Duodenal mucosa (tissue), 2 donors: ENCODE measurements around the gene XRCC1.

Source experiments
- H3K27ac ChIP-seq: one replicate; pipeline ENCODE4 v1.7.0; 2013; ENCODE audit warnings: low read depth, low read length
- H3K27me3 ChIP-seq, 2 donors: one replicate each; pipeline ENCODE4 v1.7.0; 2013; ENCODE audit warnings: low read length in 2 of 2, control low read depth in 1 of 2; ENCODE audit not compliant: insufficient read depth in 2 of 2, control insufficient read depth in 1 of 2
- H3K36me3 ChIP-seq, 2 donors: one replicate each; pipeline ENCODE4 v1.7.0; 2013; ENCODE audit warnings: low read length in 2 of 2, control low read depth in 1 of 2; ENCODE audit not compliant: insufficient read depth in 2 of 2, control insufficient read depth in 1 of 2
- H3K4me1 ChIP-seq, 2 donors: one replicate each; pipeline ENCODE4 v1.7.0; 2013; ENCODE audit warnings: low read length in 2 of 2, control low read depth in 1 of 2; ENCODE audit not compliant: insufficient read depth in 2 of 2, control insufficient read depth in 1 of 2
- H3K4me3 ChIP-seq, 2 donors: one replicate each; pipeline ENCODE4 v1.7.0; 2013; ENCODE audit warnings: low read length in 2 of 2, low read depth in 1 of 2
- H3K9ac ChIP-seq, 2 donors: one replicate each; pipeline ENCODE4 v1.7.0; 2013; ENCODE audit warnings: low read length in 2 of 2, low read depth in 1 of 2
- H3K9me3 ChIP-seq, 2 donors: one replicate each; pipeline ENCODE4 v1.7.0; 2013; ENCODE audit warnings: low read length in 2 of 2, control low read depth in 1 of 2; ENCODE audit not compliant: control insufficient read depth in 1 of 2

XRCC1 gene

DNA sequence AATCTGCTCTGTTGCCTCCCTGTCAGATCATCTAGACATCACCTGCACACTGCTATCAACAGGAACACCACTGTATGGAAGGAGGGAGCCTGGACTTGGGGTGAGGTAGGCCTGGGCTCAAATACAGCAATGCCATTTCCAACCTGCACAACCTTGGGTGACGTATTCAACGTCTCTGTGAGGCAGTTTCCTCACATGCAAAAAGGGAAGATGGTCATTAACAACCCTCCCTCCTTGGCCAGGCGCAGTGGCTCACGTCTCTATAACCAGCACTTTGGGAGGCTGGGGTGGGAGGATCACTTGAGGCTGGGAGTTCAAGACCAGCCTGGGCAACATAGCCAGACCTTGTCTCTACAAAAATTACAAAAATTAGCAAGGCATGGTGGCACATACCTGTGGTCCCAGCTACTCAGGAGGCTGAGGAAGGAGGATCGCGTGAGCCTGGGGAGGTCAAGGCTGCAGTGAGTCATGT, 13.1 kb downstream of the XRCC1 start:
- peaks cover 9 to 26% of the 10 kb centered on the region in 2 donors for H3K36me3 ChIP-seq
- H3K27ac ChIP-seq = no peak overlapping the region
- H3K9me3 ChIP-seq = no peaks in the 10 kb centered on the region
- H3K9ac ChIP-seq = no peak overlapping the region
- no peak overlapping the region for H3K4me3 ChIP-seq
- H3K27me3 ChIP-seq = no peaks in the 10 kb centered on the region
- H3K4me1 ChIP-seq = peaks cover 0 to 13% of the 10 kb centered on the region in 2 donors

DNA sequence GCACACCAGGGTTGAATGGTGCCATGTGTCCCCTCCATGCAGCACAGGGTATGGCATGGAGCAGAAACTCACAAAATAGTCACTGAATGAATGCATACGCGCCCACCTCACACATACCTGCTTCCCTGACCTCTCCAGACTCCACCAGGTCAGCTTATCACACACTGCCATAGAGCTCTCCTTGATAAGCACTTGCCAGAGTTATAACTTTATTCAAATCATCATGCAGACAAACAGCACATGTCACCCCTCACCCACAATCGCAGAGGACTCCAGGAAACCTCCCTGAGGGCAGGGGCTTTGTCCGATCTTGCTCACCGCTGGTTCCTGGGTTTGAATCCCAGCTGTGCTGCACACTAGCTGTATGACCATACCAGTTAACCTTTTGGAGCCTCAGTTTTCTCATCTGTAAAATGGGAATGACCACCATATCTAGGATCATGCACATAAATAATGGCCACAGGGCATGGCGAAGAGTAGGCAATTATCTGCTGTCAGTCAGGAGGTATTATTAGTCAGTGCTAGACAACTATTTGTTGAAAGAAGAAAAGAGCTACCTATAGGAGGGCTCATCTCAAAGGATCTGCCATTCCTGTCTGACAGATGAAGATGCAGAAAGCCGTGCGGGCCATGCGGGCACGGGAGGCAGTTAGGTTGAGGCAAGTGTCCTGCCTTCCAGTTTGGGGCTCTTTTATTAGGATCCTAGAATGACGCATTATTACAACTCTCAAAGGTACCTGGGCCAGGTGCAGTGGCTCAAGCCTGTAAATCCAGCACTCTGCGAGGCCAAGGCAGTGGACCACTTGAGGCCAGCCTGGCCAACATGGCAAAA, 14.0 kb downstream of the XRCC1 start:
- Histone ChIP-seq H3K9ac (no peak overlapping the region), H3K27ac (no peak overlapping the region)

DNA sequence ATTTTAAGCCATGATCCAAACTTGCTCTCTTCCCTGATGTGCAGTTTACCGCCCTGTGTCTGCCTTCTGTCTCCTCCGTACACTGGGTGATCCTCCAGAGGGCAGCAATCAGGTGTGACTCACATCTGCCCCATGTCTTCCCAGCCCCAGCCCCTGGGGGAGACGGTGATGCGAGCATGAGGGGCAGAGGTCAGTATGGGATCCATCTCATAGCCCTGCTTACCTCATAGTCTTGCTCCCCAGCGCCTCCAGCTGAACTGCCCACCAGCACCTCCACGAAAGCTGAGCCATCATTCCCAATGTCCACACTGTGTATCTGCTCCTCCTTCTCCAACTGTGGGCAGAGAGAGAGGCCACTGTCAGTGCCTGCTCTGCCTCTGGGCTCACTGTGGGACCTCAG, 14.6 kb downstream of the XRCC1 start:
- no peaks in the 10 kb centered on the region for H3K9me3 ChIP-seq
- H3K4me3 ChIP-seq = no peak overlapping the region
- H3K36me3 ChIP-seq = peaks cover 9 to 26% of the 10 kb centered on the region in 2 donors
- no peaks in the 10 kb centered on the region for H3K27me3 ChIP-seq
- H3K9ac ChIP-seq = no peak overlapping the region
- peaks cover 0 to 13% of the 10 kb centered on the region in 2 donors for H3K4me1 ChIP-seq
- H3K27ac ChIP-seq = no peak overlapping the region

More for the DNA sequence above, 14.0 kb downstream of the XRCC1 start:
- peaks cover 0 to 13% of the 10 kb centered on the region in 2 donors for H3K4me1 ChIP-seq
- H3K27me3 ChIP-seq = no peaks in the 10 kb centered on the region
- no peak overlapping the region for H3K4me3 ChIP-seq
- H3K36me3 ChIP-seq = peaks cover 9 to 26% of the 10 kb centered on the region in 2 donors
- no peaks in the 10 kb centered on the region for H3K9me3 ChIP-seq

DNA sequence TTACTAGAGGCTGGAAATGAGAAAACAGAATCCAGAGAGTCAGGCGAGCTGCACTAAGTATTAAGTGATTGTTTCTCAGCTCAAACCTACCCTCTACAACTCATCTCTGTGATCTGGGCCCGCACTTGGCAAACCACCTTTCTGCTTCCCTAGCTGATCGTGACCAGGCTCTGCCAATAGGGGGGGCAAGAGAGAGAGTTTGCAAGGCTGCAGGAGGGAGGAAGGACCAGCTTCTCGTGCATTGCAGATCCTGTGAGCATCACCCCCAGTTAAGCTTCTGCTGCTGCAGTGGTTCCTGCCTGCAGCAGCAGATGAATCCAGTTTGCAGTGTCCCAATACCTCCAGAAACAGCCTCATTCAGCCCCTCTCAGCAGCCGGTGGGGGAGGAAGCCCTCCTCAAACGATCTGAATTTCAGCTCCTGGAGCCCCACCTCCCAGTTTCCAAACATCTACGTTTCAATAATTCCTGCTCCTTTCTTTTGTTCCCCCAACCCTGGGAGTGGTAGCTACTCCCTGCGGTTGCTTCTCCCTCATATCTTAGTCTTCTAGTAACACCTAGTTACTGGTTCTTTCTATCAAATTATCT, 20.0 kb downstream of the XRCC1 start:
- H3K27me3 ChIP-seq = no peaks in the 10 kb centered on the region
- no peaks in the 10 kb centered on the region for H3K9me3 ChIP-seq
- no peak overlapping the region for H3K9ac ChIP-seq
- H3K4me3 ChIP-seq = no peak overlapping the region
- H3K36me3 ChIP-seq = peaks cover 10 to 45% of the 10 kb centered on the region in 2 donors
- H3K27ac ChIP-seq = no peak overlapping the region
- no peaks in the 10 kb centered on the region for H3K4me1 ChIP-seq

DNA sequence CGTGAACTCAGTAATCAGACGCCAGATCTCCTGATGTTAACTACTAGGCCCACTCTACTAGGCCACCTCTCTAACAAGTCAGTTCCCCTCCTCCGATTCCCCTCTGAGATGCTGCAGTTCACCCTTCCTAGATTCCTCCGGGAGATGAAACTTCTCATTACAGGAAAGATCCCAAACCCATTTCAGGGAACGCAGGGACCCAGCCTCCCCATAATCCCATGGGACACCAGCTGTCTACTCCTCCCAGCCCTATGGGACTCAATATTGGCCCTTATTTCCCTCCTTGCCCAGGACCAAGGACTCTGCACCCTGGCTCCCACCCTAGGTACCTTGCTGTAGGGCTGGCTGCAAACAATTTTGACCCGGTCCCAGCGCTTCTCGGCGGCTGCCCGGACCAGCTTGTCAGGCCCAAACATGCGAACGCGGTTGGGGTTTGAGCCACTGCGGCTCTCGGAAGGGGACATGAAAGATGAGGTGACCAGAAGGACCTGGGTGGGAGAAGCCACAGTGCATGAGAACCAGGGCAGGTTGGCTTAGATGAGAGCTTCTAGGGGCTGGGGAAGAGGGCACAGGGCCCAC, 20.9 kb downstream of the XRCC1 start:
- Histone ChIP-seq H3K27ac (no peak overlapping the region), H3K9ac (no peak overlapping the region), H3K4me3 (no peak overlapping the region), H3K9me3 (no peaks in the 10 kb centered on the region), H3K4me1 (no peaks in the 10 kb centered on the region), H3K36me3 (peaks cover 10 to 44% of the 10 kb centered on the region in 2 donors), H3K27me3 (no peaks in the 10 kb centered on the region)

DNA sequence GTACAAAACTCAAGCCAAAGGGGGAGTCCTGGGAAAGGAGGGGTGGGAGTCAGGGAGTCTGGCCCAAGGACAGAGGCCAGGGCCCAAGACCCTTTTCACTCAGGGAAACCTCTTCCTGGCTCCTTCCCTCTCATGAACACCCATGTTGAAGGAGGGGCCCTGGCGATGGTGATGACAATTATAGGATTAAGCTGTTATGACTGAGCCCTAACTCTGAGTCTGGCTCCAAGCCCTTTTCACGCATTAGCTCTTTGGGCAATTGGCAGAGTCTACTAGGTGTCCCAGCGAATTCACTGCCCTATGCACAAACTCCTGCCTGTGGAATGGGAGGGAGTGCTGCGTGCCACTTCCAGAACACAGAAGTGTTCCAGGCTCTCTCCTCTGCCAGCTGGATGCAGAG, 21.7 kb downstream of the XRCC1 start:
- Histone ChIP-seq H3K4me3 (no peak overlapping the region), H3K27ac (no peak overlapping the region), H3K27me3 (no peaks in the 10 kb centered on the region), H3K36me3 (peaks cover 10 to 44% of the 10 kb centered on the region in 2 donors), H3K9me3 (no peaks in the 10 kb centered on the region), H3K4me1 (no peaks in the 10 kb centered on the region), H3K9ac (no peak overlapping the region)

DNA sequence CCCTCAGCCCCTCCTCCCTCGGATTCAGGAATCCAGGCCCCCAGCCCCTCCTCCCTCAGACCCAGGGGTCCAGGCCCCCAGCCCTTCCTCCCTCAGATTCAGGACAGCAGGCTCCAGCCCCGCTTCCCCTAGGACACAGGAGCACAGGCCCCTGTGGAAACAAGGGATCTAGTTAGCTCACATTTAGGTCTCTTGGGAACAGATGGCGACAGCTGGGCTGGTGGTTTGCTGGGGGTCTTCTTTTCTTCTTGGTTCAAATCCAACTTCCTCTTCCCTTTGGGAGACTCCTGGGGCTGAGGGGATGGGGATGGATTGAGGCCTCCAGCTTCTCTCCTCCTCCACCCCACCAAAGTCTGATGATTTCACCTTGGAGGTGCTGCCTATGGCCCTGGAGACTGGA, 22.7 kb downstream of the XRCC1 start:
- Histone ChIP-seq H3K9me3 (no peaks in the 10 kb centered on the region), H3K4me1 (no peaks in the 10 kb centered on the region), H3K27ac (no peak overlapping the region), H3K27me3 (no peaks in the 10 kb centered on the region), H3K4me3 (no peak overlapping the region), H3K9ac (no peak overlapping the region), H3K36me3 (peaks cover 10 to 41% of the 10 kb centered on the region in 2 donors)

DNA sequence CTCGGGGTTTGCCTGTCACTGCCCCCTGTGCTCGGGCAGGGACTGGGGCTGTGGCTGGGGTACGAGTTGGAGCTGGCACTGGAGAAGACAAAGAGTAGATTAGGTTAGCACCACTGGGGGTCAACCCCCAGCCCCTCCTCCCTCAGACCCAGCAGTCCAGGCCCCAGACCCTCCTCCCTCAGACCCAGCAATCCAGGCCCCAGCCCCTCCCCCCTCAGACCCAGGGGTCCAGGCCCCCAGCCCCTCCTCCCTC, 23.2 kb downstream of the XRCC1 start:
- no peaks in the 10 kb centered on the region for H3K27me3 ChIP-seq
- H3K36me3 ChIP-seq = peaks cover 10 to 41% of the 10 kb centered on the region in 2 donors
- no peak overlapping the region for H3K27ac ChIP-seq
- H3K9me3 ChIP-seq = no peaks in the 10 kb centered on the region
- H3K4me3 ChIP-seq = no peak overlapping the region
- H3K4me1 ChIP-seq = no peaks in the 10 kb centered on the region
- H3K9ac ChIP-seq = no peak overlapping the region

DNA sequence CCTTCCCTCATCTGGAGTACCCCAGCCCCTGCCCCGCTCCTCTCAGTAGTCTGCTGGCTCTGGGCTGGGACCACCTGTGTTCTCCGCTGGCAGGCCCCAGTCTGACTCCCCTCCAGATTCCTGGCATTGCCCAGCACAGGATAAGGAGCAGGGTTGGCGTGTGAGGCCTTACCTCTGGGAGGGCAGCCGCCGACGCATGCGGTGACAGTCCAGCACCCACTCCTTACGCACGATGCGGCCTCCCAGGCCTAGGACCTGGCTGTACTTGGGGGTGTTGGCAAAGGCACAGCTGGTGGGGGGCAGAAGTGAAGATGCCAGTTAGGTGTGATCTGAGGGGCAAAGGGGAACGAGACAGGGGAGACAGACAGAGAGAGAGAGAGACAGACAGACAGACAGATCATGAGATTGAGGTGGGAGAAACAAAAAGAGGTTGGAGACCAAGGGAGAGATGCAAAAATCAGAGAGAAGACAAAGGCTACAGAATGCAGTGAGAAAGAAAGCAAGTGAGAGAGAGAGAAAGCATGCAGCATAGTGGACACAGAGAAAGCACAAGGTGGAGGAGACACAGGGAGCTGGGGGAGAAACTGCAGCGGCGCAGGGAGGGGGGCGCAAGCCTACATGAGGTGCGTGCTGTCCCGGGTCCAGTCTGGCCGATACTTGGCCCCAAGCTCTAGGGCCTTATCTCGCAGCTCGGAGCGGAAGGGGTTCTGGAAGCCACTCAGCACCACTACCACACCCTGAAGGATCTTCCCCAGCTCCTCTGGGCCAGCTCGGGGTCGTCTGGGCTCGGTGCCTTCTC, 23.7 kb downstream of the XRCC1 start:
- Histone ChIP-seq H3K4me3 (no peak overlapping the region), H3K4me1 (no peaks in the 10 kb centered on the region), H3K36me3 (peaks cover 10 to 41% of the 10 kb centered on the region in 2 donors), H3K9me3 (no peaks in the 10 kb centered on the region), H3K27ac (no peak overlapping the region), H3K27me3 (no peaks in the 10 kb centered on the region), H3K9ac (no peak overlapping the region)

DNA sequence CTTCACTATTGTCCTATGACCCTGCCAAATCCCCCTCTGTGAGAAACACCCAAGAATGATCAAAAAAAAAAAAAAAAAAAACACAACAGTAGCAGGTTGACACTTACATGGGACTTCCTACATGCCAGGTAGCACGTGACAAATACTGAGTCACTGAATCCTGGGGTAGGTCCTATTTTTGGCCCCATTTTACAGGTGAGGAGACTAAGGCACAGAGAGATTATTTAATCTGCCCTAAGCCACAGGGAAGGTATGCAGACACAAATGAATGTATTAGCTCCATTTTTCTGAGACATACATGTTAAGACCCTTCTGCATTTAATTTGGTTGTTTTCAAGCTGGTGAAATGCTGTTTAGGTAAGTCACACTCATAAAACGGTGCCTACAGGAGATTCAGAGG, 26.6 kb downstream of the XRCC1 start:
- no peak overlapping the region for H3K4me3 ChIP-seq
- H3K4me1 ChIP-seq = no peaks in the 10 kb centered on the region
- no peak overlapping the region for H3K9ac ChIP-seq
- peaks cover 22 to 45% of the 10 kb centered on the region in 2 donors for H3K36me3 ChIP-seq
- no peaks in the 10 kb centered on the region for H3K9me3 ChIP-seq
- no peaks in the 10 kb centered on the region for H3K27me3 ChIP-seq
- H3K27ac ChIP-seq = no peak overlapping the region
